NCI-H524 (cell line): Measurements from ENCODE around the gene PLA2G4D.

ENCODE experiments used
- DNase-seq, 2 experiments: peaks; one replicate each; lab custom pipeline; 2025; lab: John Stamatoyannopoulos, UW

PLA2G4D gene

GRCh38 chr15:42071717-42072116 is 22.6 kb downstream of the PLA2G4D start:
- no peak for DNase-seq

DNA sequence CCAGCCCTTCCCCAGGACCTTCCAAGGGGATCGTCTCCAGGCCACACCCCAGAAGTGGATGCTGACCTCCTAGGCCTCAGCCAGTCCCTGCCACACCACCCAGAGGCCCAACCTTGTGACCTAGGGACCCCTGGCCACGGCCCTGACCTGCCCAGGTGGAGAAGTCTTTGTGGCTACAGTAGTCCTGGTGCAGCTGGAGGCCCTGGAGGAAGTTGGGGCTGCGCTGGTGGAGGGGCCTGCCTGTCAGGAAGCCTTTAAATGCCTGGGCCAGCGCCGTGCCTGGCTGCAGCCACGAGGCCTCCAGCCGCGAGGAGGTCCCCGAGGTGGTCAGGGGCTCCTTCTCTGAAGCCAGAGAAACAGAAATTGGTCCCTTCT is 23.4 kb downstream of the PLA2G4D start:
- DNase-seq, result no peak

GRCh38 chr15:42070279-42070975 is 23.9 kb downstream of the PLA2G4D start:
- DNase-seq, result no peak

DNA sequence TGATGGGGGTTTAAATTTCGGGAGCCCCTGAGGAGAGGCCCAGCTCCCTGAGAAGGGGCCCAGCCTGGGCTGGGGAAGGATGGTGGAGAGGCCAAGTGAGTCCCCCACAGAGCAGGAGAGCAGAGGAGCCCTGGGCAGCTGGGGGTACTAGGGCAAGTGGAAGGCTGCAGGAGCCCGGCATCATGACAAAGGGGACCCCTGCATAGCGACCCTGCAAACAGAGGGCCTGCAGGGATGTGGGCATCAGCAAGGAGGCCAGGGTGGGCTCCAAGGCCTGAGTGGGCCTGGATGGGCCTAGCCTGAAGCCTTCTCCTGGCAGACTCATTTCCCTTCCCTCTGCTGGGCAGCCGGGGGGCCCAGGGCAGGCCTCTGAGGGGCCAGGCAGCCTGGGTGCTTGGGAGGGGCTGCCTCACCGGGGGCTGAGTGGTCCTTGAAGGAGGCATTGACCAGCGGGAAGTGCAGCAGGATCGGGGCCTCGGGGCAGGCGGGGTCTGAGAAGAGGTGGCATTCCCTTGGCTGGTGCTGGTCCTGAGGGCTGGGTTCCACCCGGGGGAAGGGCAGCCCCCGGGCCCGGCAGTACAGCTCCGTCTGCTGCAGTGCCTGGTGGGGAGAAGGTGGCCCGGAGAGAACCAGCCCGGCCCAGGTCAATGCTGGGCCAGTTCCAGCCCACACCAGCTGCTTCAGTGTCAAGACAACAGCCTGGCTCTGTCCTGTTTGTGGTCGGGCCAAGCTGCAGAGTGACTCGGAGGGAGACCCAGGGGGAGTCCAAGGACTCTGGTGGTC is 24.7 kb downstream of the PLA2G4D start:
- DNase-seq, result no peak

DNA sequence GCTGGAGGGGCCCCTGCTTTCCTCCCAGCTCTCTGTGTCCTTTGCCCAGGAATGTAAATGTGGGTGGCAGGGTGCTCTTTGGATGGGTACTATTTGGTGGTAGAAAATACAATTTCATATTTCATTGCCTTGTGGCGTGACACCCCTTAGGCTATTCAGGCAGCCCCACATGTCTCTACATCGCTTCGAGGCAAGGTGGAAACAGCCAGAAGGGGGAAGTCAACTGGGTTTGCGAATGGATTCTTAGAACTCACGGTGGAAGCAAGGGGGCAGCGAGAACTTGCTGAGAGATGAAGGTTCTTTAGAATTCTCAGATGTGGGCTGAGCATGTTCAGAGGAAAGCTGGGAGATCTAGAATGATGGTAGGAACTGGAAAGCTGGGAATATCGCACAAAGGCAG is 25.3 kb downstream of the PLA2G4D start:
- DNase-seq, result peak in 1 of 2 experiments; percentile 27

DNA sequence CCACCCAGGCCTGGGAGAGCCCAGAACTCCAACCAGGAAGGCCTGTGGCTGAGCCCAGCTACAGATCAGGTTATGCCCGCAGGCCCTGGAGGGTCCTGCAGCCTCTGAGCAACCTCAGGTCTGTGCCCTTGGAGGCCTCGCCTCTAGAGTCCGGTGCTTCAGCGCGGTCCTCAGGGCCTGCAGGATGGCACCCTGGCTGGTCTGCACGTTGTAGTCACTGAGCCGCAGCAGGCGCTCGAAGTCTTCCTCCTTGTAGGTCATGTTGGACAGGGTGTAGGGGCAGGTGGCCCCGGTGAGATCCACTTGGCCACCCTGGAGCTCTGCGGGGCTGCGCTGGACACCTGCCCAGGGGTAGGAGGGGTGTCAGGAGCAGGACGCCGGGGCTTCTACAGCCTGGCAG is 25.8 kb downstream of the PLA2G4D start:
- no peak for DNase-seq

DNA sequence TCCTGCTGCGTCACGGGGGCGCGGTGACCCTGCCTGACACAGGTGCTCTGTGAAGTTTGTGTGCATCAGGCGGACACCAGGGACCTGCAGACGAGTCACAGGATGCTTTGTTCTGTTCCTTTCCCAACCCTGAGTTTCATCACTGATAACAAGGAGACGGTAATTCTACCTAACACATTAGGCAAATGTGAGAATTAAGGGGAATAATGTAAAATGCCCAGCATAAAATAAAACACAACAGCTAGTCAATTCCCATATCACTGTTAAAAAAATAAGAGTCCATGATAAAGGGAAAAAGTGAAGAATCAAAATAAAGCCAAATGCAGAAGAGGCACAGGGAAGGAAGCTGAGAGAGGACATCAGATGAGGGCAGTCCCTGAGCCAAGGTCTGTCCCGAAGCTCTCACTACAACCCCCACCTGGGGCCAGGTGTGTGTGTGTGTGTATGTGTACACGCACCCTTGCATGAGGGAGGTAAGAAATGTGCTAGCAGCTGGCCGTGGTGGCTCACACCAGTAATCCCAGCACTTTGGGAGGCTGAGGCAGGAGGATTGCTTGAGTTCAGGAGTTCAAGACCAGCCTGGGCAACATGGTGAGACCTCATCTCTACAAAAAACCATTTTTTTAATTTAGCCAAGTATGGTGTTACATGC is 27.5 kb downstream of the PLA2G4D start:
- no peak for DNase-seq

DNA sequence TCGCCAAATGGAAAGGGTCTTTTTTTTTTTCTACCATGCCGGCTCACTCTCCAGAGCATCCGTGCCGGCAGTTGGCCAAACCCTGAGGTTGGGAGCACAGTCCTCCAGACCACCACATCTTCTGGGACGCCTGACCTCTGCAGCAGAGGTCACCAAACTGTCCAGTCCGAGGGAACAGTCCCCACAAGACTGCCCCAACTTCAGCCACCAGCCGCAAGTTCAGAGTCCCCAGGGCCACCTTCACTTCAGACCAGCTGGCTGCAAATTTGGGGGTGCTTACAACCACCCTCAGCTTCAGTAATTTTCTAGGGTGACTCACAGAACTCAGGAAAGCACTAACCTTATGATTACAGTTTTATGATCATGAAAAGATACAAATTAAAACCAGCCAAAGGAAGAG is 28.9 kb downstream of the PLA2G4D start:
- DNase-seq, result no peak

- peak in 1 of 2 experiments; percentile 69 for DNase-seq
Observed at GRCh38 chr15:42065033-42065432, 29.3 kb downstream of the PLA2G4D start.

GRCh38 chr15:42064271-42064670 is 30.1 kb downstream of the PLA2G4D start:
- no peak for DNase-seq

GRCh38 chr15:42063122-42063848 is 31.1 kb downstream of the PLA2G4D start:
- no peak for DNase-seq

- DNase-seq, result no peak
Observed at GRCh38 chr15:42062284-42062806, 32.0 kb downstream of the PLA2G4D start.

DNA sequence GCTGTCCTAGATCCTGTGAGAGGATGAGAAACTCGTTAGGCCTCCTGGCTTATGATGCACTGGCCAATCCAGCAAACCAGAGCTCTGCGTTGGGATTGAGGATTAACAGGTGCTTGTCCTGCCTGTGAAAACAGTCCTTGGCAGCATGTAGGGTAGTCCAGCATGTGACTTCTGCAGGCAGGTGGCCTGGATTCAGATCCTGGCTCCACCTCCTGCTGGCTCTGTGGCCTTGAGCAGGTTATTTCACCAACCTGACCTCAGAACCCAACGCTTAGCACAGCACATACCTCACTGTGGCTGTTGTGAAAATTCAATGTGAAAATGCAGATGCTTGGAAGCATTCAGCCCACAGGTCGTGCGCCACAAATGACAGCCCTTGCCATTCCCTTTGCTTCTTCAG is 33.6 kb downstream of the PLA2G4D start:
- no peak for DNase-seq

DNA sequence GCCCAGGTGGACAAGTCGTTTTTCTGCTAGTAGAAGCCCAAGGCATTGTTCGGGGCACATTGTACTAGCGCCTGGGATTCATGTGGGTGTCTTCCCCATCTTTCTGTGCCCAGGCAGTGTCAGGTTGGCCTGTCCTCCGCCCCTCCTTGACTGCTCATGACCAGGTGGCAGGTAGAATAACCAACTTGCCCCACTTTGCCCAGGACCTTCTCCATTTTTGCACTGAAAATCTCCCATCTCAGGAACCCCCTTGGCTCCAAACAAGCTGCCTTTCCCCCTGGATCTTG is 33.9 kb downstream of the PLA2G4D start:
- DNase-seq, result no peak

GRCh38 chr15:42059661-42060476 is 34.5 kb downstream of the PLA2G4D start:
- peak in 1 of 2 experiments; percentile 66 for DNase-seq

- DNase-seq, result no peak
Observed at GRCh38 chr15:42058791-42059190, 35.6 kb downstream of the PLA2G4D start.

DNA sequence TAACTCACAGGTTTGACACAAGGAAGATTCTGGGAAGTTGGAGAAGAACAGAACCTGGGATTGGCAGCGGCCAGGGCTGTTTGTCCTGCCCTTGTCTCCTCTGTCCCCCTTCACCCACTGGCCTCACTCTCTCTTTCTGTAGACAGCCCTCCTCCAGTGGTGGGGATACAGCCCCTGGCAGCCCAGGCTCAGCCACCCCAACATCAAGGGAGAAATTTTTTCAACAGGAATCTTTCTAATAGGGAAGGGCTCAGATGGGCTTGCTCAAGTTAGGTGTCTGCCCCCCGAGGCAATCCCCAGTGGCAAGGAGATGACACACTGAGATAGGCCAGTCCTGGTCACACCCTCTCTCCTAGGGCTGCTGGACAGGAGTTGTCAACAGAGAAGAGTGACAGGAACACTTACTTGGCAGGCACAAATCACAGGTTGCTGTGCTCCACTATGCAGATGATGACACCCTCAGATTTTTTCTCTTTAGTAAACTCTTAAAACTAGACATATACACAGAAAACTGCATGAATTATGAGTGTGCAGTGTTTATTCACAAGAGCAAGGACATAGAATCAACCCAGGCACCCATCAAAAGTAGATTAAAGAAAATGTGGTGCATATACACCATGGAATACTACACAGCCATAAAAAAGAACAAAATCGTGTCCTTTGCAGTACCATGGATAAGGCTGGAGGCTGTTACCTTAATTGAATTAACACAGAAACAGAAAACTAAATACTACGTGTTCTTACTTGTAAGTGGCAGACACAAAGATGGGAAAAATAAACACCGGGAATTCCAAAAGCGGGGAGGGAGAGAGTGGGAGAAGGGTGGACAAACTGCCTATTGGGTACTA is 36.3 kb downstream of the PLA2G4D start:
- DNase-seq, result no peak

GRCh38 chr15:42056934-42057798 is 37.2 kb downstream of the PLA2G4D start:
- DNase-seq, result peak; percentile 87 to 94

- DNase-seq, result no peak
Observed at GRCh38 chr15:42053914-42054313, 40.4 kb downstream of the PLA2G4D start.

DNA sequence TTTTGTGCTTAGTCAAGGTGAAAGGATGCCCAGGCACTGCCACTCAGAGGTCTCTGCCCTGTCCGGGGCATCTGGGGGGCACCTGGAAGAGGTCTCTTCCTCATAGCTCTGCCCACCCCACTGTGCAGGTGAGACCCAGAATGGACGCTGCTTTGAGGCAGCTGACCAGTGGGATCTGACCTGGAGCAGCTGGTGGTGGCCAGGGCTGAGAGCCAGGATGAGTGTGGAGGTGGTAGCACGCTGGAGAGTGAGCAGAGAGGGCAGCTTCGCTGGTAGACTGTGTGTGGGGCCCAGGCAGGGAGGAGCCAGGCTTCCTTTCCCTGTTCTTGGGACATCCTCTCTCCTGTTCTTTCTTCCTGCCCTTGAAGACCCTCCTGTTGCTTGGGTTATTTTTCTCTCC is 41.4 kb downstream of the PLA2G4D start:
- no peak for DNase-seq
